Psoas muscle (tissue), 8 donors: ENCODE results near the gene AADAT. TPM values are rescaled to one million over a fixed set of nuclear protein-coding genes. Genes with fewer than 3 reads are reported as not detected.

Experiments used
- ATAC-seq, 4 donors: fragments of 200-7000 bp; cut with Tn5 transposase; one replicate each; pipeline ENCODE4 v1.9.1; 2020; ENCODE audit warnings: moderate library complexity in 3 of 4, mild to moderate bottlenecking in 2 of 4
- DNase-seq, 2 donors: peaks; one replicate each; pipeline ENCODE4 v3.0.0-alpha.2; 2020
- H3K27ac ChIP-seq: fragments of 200-600 bp; one replicate; pipeline ENCODE4 v1.8.0; 2022
- H3K27me3 ChIP-seq, 3 donors: fragments of 200-600 bp in 1 of 3; one replicate each; pipeline versions ENCODE4 v1.6.1 to v1.8.0; 2013 to 2022; ENCODE audit warnings: low read length in 2 of 3, mild to moderate bottlenecking in 2 of 3, moderate library complexity in 1 of 3; ENCODE audit not compliant: insufficient read depth in 3 of 3
- H3K36me3 ChIP-seq, 2 donors: fragments of 200-600 bp in 1 of 2; one replicate each; pipeline versions ENCODE4 v1.6.1 to v1.8.0; 2013 to 2022; ENCODE audit warnings: low read depth in 1 of 2, mild to moderate bottlenecking in 1 of 2, moderate library complexity in 1 of 2; ENCODE audit not compliant: insufficient read depth in 1 of 2
- H3K4me1 ChIP-seq: fragments of 200-600 bp; one replicate; pipeline ENCODE4 v1.8.0; 2022
- H3K4me3 ChIP-seq: fragments of 200-600 bp; one replicate; pipeline ENCODE4 v1.8.0; 2022; ENCODE audit warnings: mild to moderate bottlenecking
- H3K9me3 ChIP-seq: fragments of 200-600 bp; one replicate; pipeline ENCODE4 v1.8.0; 2022
- WGBS, 3 donors: extraction: QIAGEN DNeasy Blood & Tissue Kit; methylation state at CpG; one replicate each; pipeline versions ENCODE4 v1.1.6 to v1.1.7; 2013; 5-methylcytosine and 5-hydroxymethylcytosine counted together
- intact Hi-C, 2 donors: fragments of 100-400 bp; cut with DNase I; formaldehyde crosslinking; loops; one replicate each; pipeline versions ENCODE4 v1.11.0 to v1.14.2; 2022
- polyA plus RNA-seq, 3 donors: library from polyadenylated mRNA; stranded (reverse); fragments of 200-250 nt; gene quantifications; one replicate each; pipeline ENCODE4 v1.2.3, GENCODE V29; 2013
- total RNA-seq, 4 donors: library from RNA; stranded (reverse); fragmentation: NEBNext Ultra II Directional in 2 of 4; extraction: Animal tissue kit (Norgen Biotek cat#: 25700) in 2 of 4; gene quantifications; one replicate each; pipeline versions ENCODE4 v1.2.1 to v1.2.4, GENCODE V29; 2021 to 2023
- TF ChIP-seq, protein P1 (sequence below): fragments of 200-600 bp; IDR thresholded peaks from one replicate; pipeline ENCODE4 v1.8.0; 2022; ENCODE audit warnings: antibody characterized with exemption
- donor health status: healthy with polysubstance abuse.
- donor health status: DM: no; HTN: no; CAD: no; lungs with moderate emphysema.
- donor health status: Bipolar disorder and iron deficiency.
- donor health status: healthy.
- donor health status: DM: yes; HTN: yes; CAD: no.
- donor health status: DM: no; HTN: no; CAD: no.
- donor health status: DM: no; HTN: no; CAD: no.
- donor health status: DM: yes; HTN: yes; CAD: no.

The AADAT gene
- total and polyA plus RNA-seq, 7 donors, result 0.58 to 1.6 (median 1.1) TPM

DNA sequence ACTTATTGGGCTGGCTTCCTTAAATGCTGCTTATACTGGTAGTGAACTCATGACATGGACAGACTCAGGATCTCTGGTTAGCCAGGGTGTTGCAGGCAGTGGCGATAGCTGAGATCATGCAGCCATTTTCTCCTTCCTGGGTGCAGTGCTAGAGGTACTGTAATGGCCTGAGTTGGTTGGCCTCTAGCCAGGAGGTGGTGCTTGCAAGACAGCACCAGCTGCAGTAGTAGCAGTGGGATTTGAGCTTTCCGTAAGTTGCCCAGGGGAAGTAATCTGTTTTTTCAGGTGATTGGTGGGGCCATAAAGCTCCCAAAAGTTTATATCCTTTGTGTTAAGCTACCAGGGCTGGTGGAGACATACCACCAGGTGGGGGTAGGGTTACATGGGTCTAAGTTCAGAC lies 45.1 kb upstream of the AADAT start:
- TF ChIP-seq, protein P1, sequence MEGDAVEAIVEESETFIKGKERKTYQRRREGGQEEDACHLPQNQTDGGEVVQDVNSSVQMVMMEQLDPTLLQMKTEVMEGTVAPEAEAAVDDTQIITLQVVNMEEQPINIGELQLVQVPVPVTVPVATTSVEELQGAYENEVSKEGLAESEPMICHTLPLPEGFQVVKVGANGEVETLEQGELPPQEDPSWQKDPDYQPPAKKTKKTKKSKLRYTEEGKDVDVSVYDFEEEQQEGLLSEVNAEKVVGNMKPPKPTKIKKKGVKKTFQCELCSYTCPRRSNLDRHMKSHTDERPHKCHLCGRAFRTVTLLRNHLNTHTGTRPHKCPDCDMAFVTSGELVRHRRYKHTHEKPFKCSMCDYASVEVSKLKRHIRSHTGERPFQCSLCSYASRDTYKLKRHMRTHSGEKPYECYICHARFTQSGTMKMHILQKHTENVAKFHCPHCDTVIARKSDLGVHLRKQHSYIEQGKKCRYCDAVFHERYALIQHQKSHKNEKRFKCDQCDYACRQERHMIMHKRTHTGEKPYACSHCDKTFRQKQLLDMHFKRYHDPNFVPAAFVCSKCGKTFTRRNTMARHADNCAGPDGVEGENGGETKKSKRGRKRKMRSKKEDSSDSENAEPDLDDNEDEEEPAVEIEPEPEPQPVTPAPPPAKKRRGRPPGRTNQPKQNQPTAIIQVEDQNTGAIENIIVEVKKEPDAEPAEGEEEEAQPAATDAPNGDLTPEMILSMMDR, result no peak
- no peaks in the 10 kb centered on the region for H3K9me3 ChIP-seq
- no peaks in the 10 kb centered on the region for H3K36me3 ChIP-seq
- WGBS, 3 donors, result 53 to 56% (median 55%) methylated on average over 2 of the region's 2 CpGs
- ATAC-seq (no peak), DNase-seq (no peak)
- intact Hi-C loops, result no loop called here
- H3K27ac ChIP-seq, result no peak overlapping the region
- no peak overlapping the region for H3K4me3 ChIP-seq
- H3K27me3 ChIP-seq, result peaks cover 0 to 6% (median 0%) of the 10 kb centered on the region in 3 donors
- H3K4me1 ChIP-seq, result no peaks in the 10 kb centered on the region

DNA sequence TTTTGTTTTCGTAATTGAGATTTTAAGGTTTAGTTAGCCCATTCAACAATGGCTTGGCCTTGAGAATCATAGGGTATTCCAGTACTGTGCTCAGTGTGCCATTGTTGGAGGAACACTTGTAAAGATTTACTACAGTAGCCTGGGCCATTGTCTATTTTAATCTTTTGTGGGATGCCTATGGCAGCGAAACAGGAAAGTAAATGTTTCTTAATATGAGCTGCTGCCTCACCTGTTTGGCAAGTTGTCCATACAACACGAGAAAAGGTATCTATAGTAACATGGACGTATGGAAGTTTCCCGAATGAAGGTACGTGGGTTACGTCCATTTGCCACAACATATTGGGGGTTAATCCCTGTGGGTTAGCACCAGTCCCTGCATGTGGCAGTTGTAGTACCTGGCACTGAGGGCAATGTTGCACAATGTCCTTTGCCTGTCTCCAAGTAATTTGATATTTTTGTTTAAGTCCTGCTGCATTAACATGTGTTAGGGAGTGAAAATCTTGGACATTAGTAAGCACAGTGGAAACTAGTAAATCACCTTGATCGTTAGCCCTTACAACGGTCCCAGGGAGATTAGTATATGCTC lies 38.6 kb upstream of the AADAT start:
- peak in 2 of 4 donors; percentile 58 to 71 for ATAC-seq
- intact Hi-C loops, result no loop called here
- TF ChIP-seq, protein P1, result no peak

DNA sequence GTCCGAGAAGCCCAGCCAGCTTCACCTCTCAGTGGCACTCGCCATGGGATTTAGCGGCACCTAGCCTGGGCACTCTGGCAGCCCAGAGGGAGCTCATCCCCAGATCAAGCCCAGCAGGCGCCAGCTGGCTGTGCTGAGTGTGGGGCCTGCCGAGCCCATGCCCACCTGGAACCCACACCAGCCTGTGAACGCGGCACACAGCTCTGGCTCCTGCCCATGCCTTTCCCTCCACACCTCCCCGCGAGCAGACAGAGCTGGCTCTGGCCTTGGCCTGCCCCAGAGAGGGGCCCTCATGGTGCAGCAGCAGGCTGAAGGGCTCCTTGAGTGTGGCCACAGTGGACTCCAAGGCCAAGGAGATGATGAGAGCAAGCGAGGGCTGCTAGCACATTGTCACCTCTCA lies 38.0 kb upstream of the AADAT start:
- TF ChIP-seq, protein P1, result no peak
- no peaks in the 10 kb centered on the region for H3K9me3 ChIP-seq
- H3K27ac ChIP-seq, result no peak overlapping the region
- no peaks in the 10 kb centered on the region for H3K36me3 ChIP-seq
- intact Hi-C loops, result no loop called here
- DNase-seq, result no peak
- H3K4me1 ChIP-seq, result no peaks in the 10 kb centered on the region
- 91 to 95% (median 94%) methylated on average over 10 of the region's 10 CpGs for WGBS, 3 donors
- peaks cover 0 to 2% (median 0%) of the 10 kb centered on the region in 3 donors for H3K27me3 ChIP-seq
- ATAC-seq, result peak in 2 of 4 donors; percentile 24 to 30
- H3K4me3 ChIP-seq, result no peak overlapping the region

More for the DNA sequence above, 38.6 kb upstream of the AADAT start:
- H3K27me3 ChIP-seq, result peaks cover 0 to 4% (median 0%) of the 10 kb centered on the region in 3 donors
- WGBS, 3 donors, result 38 to 47% (median 40%) methylated on average over 9 of the region's 9 CpGs
- H3K4me3 ChIP-seq, result no peak overlapping the region
- no peaks in the 10 kb centered on the region for H3K9me3 ChIP-seq
- no peak overlapping the region for H3K27ac ChIP-seq
- H3K4me1 ChIP-seq, result no peaks in the 10 kb centered on the region
- DNase-seq, result no peak
- H3K36me3 ChIP-seq, result no peaks in the 10 kb centered on the region

DNA sequence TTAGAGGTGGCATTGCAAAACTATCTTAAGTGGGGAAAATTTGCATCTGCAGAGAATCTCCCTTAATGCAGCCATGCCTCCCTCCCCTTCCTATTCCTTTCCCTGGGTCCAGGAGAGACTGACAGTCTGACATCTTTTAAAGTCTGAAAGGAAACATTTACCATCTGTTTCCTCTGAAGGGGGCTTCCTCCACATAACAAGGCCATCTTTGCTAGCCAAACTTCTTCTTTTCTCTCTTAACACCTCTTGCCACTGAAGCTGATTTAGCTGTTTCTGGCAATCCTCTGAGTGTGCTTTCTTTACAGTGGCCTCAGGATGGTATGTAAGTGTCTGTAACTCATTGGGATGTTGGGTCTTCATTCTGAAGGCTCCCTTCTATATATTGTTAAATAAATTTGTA lies 34.6 kb upstream of the AADAT start:
- no peaks in the 10 kb centered on the region for H3K27me3 ChIP-seq
- no peak overlapping the region for H3K27ac ChIP-seq
- no peak for ATAC-seq
- H3K36me3 ChIP-seq, result no peaks in the 10 kb centered on the region
- H3K9me3 ChIP-seq, result no peaks in the 10 kb centered on the region
- TF ChIP-seq, protein P1, result no peak
- DNase-seq, result no peak
- no peaks in the 10 kb centered on the region for H3K4me1 ChIP-seq
- intact Hi-C loops, result no loop called here
- H3K4me3 ChIP-seq, result no peak overlapping the region

DNA sequence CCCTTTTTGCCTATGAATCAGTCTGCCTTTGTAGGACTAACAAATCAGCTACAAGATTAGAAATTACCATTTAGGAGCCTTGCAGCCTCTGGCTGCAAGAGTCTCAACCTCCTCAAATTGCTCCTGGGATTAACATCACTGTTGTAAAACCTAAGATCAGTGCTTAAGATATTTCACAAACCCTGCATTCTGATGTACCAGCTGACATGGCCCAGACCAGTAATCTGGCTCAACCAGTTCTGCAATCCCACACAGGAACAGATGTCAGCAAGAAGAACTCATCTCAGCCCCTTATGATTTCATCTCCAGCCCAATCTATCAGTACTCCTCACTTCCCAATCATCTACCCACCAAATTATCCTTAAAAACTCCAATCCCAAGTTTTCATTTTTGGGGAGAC lies 32.5 kb upstream of the AADAT start:
- Histone ChIP-seq H3K9me3 (no peaks in the 10 kb centered on the region), H3K4me3 (no peak overlapping the region), H3K27me3 (no peaks in the 10 kb centered on the region), H3K4me1 (no peaks in the 10 kb centered on the region), H3K36me3 (no peaks in the 10 kb centered on the region), H3K27ac (no peak overlapping the region)
- TF ChIP-seq, protein P1, result no peak
- DNase-seq (no peak), ATAC-seq (no peak)
- intact Hi-C loops, result no loop called here
